ENCODE results near the gene DNA2.
"Not testable (repeated sequence)": the region's sequence is repeated elsewhere in the genome, so short reads cannot be mapped to it uniquely, and the experiment has no call there.

Gene DNA2, protein sequence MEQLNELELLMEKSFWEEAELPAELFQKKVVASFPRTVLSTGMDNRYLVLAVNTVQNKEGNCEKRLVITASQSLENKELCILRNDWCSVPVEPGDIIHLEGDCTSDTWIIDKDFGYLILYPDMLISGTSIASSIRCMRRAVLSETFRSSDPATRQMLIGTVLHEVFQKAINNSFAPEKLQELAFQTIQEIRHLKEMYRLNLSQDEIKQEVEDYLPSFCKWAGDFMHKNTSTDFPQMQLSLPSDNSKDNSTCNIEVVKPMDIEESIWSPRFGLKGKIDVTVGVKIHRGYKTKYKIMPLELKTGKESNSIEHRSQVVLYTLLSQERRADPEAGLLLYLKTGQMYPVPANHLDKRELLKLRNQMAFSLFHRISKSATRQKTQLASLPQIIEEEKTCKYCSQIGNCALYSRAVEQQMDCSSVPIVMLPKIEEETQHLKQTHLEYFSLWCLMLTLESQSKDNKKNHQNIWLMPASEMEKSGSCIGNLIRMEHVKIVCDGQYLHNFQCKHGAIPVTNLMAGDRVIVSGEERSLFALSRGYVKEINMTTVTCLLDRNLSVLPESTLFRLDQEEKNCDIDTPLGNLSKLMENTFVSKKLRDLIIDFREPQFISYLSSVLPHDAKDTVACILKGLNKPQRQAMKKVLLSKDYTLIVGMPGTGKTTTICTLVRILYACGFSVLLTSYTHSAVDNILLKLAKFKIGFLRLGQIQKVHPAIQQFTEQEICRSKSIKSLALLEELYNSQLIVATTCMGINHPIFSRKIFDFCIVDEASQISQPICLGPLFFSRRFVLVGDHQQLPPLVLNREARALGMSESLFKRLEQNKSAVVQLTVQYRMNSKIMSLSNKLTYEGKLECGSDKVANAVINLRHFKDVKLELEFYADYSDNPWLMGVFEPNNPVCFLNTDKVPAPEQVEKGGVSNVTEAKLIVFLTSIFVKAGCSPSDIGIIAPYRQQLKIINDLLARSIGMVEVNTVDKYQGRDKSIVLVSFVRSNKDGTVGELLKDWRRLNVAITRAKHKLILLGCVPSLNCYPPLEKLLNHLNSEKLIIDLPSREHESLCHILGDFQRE

DNA sequence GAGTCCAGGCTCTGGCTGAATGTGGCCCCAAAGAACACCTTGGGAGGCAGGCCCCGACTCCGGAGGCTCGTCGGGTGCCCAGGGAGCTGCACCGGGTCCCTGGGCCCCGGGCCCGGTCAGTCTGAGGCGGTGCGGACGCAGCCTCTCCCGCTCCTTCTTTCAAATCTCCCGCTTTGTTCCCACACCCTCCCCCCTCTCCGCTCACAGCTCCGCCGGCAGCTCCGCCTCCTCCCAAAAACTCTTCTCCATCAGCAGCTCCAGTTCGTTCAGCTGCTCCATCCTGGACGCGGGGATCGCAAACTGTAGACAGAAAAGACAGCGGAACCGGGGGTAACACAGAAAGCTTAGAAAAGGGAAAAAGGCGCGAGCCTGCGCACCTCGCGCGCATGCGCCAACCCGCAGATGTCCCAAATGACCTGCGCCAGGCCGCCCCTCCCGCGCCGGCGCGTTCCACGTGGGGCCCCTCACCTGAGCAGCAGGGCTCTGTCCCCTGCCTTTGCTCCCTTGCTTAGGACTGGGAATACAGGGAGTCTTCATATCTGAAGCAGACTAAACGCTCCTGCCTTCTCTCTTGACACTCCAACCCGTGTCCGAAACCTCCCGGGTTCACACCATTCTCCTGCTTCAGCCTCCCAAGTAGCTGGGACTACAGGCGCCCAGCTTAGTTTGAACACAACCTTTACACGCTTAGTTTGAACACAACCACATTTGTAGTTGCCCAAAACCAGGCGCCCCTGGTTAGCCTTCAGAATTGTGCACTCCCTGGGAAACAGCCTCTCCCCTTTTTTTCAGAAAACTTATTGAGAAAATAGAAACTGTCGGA lies at the start of gene DNA2:
Gene DNA2 (minus strand): TSS at position 388 of the 823 bp plus-strand sequence. CDS start 109 bp downstream, at position 279.
- DNase-seq: peak; percentile 72

DNA sequence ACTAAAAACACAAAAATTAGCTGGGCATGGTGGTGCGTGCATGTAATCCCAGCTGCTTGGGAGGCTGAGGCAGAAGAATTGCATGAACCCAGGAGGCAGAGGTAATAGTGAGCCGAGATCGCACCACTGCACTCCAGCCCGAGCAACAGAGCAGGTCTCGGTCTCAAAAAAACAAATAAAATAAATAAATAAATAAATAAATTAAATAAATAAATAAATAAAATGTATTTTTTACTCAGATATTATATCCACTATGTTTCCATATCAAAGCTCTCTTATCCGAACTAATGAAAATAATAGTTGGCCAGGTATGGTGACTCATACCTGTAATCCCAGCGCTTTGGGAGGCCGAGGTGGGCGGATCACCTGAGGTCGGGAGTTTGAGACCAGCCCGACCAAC lies 46.8 kb upstream of the DNA2 start:
- DNase-seq: not testable (repeated sequence)

DNA sequence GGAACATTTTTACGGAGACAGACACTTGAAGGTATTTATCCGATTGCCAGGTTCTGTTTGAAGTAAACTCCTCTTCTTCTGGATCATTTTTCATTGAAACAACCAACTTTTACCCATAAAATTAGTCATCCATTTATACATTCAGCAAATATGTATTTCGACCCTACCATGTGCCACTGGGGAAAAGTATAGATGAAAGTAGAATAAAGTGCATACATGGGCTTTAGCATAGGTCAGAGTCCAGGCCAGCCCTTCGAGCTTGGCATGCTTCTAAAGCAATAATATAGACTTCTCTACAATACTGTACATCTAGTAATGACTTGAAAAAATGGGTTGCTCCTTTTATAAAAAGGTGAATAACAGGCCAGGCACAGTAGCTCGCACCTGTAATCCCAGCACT lies 45.4 kb upstream of the DNA2 start:
- no peak for DNase-seq

DNA sequence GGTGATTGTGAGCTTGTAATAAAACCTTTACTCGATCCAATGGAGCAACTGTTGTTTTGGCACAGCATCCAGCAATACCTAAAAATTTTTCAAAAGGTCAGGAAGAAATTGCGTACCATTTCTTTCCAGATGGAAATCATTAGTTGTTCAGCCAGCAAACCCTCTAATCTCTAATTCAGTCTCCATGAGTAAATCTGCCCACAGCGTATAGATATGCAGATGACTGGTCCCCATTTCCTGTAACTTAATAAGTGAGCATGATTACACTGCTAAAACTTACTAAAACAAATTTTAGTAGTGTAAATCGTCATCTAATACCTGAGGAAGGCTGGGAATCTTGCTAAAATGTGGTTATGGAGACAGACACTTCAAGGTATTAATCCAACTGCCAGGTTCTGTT lies 45.0 kb upstream of the DNA2 start:
- DNase-seq: no peak

DNA sequence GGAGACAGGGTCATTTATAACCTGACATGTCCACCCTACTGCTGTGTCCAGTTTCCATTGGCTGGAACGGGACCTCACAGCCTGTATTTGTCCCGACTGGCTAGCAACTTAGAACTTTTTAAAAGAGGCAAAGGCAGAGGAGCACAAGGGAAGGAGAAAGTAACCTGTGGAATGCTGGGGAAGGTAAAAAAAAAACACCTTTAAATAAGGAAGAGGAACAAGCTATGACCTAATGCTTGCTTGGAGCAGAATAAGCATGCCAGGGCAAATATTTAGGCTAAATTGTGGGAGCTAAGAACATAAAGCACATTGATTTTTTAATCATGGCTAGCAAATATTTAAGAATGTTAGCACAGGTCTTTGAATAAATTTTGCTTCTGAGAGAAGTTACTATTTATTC lies 44.4 kb upstream of the DNA2 start:
- not testable (repeated sequence) for DNase-seq

DNA sequence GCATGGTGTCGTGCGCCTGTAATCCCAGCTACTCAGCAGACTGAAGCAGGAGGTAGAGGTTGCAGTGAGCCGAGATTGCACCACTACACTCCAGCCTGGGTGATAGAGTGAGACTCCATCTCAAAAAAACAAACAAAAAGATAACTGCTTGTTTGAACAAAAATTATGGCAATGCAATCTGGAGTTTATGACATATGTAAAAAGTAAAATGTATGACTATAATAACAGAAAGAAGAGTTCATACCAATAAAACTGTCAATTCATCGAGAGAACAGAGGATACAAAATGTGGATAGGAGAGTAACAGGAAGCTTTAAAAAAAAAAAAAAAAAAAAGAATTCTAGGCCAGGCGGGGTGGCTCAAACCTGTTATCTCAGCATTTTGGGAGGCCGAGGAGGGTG lies 36.3 kb upstream of the DNA2 start:
- no peak for DNase-seq

DNA sequence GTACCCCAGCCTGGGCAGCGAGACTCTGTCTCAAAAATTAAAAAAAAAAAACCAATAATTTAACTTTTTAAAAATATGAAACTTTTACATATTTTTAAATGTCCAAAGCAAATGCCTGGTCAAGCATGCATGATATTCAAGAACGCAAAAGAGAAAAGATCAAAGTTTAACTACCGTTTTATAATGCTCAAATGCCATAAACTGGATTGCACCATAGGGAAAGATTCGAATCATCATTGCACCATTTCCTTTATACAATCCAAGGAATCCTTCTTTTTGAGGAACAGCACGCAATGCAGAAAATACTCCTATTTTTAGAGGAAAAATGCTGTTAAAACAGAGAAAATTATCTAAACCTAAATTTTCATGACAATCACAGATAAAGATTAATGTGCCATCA lies 34.6 kb upstream of the DNA2 start:
- DNase-seq: no peak

DNA sequence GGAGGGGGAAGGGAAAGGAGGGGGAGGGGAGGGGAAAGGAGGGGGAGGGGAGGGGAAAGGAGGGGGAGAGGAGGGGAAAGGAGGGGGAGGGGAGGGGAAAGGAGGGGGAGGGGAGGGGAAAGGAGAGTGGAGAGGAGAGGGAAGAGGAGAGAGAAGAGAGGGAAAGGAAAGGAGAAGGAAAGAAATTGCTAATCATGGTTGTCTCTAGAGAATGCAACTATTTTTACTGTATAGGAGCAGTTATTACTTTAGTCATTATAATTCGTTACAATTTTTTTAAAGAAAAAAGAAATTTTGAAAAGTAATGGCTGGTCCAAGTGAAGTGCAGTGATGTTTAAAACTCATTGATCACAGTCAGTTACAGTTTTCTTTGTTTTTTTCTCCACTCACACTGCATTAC lies 31.1 kb upstream of the DNA2 start:
- no peak for DNase-seq

DNA sequence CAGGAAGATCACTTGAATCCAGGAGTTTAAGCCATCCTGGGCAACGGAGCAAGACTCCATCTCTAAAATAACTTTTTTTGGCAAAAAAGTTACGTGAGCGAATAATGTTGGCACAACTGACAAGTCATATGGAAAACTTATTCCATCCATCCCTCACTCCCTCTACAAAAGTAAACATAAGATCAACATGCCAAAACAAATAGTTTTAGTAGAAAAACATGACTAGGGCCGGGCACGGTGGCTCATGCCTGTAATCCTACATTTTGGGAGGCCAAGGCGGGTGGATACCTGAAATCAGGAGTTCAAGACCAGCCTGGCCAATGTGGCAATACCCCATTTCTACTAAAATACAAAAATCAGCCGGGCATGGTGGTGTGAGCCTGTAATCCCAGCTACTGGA lies 29.9 kb upstream of the DNA2 start:
- DNase-seq: no peak

DNA sequence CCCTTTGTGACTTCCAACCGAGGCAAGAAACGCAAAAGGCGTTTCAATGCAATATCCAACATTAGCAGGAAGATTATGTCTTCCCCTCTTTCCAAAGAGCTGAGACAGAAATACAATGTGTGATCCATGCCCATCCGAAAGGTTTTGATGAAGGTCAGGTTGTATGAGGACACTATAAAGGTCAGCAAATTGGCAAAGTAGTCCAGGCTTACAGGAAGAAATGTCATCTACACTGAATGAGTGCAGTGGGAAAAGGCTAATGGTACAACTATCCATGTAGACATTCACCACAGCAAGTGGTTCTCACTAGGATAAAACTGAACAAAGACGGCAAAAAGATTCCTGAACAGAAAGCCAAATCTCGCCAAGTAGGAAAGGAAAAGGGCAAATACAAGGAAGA lies 27.8 kb upstream of the DNA2 start:
- no peak for DNase-seq

DNA sequence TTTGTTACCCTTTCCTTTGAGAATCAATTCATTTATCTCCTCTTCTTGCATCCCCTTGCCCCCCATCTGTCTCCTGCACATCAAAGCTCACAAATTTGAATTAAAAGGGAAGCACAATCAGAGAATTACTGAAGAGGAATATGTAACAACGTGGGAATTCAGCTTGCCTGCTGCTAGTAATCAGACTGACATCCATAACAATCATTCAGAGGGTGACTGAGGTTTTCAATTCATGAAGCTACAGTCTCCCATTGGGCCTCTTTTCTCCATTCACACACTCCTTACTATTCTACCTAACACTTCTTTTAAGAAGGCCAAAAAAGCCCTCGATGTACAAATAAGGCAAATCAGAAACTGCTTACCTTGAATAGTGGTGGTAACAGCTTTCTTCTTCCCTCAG lies 24.3 kb upstream of the DNA2 start:
- DNase-seq: no peak

DNA sequence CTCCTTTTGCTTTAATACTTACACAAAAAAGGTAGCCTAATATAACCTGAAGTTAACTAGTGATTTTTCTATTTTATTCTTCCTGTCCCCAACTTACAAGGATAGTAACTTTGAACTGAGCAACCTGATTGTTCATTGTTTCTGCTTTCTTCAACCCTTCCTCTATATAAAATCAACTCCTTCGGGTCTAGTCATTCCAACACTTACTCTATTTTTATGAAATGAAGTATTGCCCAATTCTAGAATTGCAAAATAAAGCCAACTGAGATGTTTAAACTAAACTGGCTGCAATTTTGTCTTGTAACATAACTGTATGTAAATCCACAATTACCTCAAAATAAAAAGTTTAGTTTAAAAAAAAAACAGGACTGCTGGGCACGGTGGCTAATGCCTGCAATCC lies 20.3 kb upstream of the DNA2 start:
- DNase-seq: peak; percentile 83

DNA sequence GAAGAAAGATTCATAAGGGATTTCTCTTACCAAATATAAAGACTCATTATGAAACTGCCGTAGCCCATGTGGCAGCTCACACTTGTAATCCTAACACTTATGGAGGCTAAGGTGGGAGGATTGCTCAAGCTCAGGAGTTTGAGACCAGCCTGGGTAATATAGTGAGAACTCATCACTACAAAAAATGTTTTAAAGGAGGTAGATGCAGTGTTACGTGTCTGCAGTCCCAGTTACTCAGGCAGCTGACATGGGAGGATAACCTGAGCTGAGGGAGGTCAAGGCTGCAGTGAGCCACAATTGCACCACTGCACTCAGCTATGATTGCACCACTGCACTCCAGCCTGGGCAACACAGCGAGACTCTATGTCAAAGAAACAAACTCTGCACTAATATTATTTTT lies 18.1 kb upstream of the DNA2 start:
- peak; percentile 93 for DNase-seq

DNA sequence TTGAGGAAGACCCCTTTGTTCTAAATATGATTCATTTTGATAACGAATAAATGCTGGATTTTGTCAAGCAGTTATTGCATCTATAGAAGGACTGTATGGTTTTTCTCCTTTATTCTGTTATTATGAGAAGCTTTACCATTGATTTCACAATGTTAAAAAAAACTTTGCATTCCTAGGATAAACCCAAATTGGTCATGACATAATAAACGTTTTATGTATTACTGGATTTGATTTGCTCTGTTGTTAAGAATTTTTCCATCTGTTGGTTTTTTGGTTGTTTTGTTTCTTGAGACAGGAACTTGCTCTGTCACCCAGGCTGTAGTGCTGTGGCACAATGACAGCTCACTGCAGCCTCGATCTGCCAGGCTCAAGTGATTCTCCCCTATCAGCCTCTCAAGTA lies 2.2 kb upstream of the DNA2 start:
- no peak for DNase-seq

DNA sequence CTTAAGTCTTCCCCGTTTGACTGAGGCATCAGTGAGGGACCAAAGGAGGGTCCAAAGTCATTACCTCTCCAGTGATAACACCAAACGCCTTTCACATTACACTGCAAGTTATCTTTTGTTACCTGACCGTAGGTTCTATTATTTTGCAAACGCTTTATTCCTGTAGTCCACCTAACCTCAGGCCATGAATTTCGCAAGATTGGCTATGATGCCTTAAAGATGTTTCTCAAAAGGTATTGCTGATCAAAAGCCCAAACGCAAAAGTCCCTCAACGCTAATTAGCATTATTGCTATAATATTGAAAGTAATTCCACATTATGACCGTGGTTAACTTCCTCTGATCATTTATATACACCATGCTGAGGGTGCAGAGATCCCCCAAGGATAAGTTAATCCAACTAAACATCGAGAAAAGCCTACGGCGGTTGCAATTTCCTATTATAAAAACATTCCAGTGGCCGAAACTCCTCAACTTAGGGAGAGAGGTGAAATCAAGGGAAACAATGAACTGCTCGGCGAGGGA lies 649 bp downstream of the DNA2 start:
- DNase-seq: no peak

DNA sequence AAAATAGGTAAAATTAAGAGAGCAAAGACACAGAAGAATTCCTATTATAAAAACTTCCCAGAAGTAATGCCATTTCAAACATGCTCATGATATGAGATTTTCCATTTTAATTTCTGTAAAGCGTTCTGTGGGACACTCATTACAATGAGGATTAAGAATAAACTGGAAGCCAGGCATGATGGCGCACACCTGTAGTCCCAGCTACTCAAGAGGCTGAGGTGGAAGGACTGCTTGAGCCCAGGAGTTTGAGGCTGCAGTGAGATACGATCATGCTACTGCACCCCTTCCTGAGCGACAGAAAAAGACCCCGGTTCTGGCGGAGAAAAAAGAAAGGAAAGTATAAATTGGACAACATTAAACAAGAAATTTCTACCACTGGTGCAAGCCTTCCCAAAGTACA lies 1.5 kb downstream of the DNA2 start:
- DNase-seq: no peak

DNA sequence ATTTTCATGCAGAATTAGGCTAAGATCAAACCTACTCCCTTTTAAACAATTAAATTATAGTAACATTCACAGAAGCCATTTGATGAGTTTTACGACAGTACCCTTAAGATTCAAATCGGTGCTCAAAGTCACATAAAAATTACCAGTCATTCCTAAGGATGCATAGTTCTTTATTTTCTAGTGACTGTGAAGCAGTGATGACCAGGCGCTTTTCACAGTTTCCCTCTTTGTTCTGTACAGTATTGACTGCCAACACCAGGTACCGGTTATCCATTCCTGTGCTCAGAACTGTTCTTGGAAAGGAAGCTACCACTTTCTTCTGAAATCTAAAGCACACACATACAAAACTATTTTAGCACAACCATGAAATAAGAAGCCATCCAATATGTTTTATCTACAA lies 1.9 kb downstream of the DNA2 start:
- DNase-seq: no peak

DNA sequence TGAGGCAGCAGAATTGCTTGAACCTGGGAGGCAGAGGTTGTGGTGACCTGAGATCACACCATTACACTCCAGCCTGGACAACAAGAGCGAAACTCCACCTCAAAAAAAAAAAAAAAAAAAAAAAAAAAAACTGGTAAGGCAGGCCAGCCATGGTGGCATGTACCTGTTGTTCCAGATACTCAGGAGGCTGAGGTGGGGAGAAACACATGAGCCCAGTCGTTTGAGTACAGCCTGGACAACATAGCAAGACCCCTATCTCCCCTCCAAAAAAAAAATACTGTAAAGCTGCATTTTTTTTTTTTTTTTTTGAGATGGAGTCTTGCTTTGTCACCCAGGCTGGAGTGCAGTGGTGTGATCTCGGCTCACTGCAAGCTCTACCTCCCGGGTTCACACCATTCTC lies 7.0 kb downstream of the DNA2 start:
- not testable (repeated sequence) for DNase-seq

DNA sequence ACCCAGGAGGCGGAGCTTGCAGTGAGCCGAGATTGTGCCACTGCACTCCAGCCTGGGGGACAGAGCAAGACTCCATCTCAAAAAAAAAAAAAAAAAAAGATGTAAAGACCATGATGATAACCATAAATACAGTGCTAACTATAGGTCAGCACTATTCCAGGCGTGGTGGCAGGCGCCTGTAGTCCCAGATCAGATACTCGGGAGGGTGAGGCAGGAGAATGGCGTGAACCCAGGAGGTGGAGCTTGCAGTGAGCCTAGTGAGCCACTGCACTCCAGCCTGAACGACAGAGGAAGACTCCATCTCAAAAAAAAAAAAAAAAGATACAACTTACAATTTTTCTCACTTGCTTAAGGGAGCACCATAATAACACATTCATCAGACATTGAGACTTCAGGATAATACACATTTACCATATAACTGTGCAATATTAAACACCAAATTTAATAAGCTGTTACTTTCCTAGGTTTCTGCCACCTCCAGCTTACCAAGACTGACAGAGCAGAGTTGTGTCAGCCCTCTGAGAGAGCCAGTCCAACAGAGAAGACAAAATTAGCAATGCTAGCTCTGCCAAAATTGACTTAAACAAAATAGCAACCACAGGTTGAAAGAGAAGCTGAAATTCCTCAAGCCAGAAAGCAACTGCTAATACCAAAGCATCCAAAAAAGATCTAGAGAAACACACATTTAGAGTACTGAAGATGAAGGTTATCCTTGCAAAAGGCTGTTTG lies 8.2 kb downstream of the DNA2 start:
- DNase-seq: no peak

DNA sequence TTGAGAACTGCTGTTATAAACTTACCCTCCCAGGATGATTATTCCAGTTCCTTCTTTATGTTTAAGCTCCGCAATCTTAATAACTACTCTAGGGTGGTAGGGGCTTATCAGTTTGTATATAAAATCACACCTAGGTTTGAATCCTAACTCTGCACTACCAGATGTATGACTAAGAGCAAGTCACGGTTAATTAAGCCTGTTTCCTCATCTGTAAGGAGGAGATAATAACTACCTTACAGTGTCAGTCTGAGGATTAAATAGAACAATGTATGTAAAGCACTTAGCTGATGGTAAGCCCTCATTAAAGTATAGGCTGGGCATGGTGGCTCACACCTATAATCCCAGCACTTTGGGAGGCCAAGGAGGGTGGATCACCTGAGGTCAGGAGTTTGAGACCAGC lies 9.2 kb downstream of the DNA2 start:
- DNase-seq: no peak

DNA sequence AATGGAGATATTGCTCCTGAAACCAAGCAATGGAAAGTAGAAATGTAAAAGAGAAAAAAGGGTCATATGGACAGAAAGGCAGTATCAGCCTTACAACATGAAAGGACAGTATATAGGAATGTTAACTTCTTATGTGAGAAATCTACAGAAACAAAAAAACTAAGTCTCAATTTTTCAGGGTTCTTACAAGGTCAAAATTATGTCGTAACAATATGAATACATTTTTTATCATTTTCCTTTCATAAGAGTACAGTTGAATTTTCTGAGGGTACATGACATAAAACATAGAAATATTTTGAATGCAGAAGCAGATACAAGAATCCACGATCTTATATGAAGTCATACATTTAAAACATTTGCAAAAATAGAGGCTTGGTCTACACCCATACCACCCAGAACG lies 10.7 kb downstream of the DNA2 start:
- no peak for DNase-seq

DNA sequence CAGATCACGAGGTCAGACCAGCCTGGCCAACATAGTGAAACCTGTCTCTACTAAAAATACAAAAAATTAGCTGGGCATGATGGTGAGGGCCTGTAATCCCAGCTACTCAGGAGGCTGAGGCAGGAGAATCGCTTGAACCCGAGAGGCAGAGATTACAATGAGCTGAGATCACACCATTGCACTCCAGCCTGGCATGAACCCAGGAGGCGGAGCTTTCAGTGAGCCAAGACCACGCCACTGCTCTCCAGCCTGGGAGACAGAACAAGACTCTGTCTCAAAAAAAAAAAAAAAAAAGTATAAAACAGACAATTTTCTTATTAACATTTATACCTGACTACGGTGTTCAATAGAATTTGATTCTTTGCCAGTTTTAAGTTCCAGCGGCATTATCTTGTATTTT lies 22.1 kb downstream of the DNA2 start:
- DNase-seq: not testable (repeated sequence)
